ENCODE measurements around the gene C19orf12.

Gene C19orf12

DNA sequence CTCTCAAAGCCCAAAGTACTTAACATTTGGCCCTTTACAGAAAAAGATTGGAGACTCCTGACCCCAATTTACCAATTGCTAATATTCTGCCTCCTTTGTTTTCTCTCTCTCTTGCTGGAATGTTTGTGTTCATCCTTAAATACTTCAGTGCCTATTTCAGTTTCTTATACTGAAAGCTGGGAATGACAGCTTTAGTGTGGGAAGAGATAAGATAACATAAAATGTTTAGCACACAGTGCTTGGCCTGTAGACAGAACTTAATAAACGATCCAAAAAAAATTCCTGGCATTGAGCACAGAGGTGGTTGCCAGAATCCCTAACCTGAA is 52.8 kb downstream of the C19orf12 start:
- no peak for DNase-seq

DNA sequence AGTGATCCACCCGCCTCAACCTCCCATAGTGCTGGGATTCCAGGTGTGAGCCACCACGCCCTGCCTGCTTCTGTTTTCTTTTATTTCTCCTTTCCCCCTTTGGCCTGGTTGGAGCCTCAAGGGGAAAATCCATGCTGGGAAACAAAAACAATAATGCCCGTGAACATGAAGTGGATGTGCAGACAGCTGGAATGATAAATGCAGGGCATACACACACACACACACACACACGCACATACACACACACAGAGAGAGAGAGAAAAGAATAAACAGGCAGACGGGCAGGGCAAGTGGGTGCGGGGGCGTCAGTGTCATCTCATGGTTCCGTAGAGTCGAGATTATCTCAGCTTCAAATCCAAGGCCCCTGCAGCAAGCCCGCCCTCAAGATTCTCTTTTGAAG is 54.2 kb downstream of the C19orf12 start:
- no peak for DNase-seq

DNA sequence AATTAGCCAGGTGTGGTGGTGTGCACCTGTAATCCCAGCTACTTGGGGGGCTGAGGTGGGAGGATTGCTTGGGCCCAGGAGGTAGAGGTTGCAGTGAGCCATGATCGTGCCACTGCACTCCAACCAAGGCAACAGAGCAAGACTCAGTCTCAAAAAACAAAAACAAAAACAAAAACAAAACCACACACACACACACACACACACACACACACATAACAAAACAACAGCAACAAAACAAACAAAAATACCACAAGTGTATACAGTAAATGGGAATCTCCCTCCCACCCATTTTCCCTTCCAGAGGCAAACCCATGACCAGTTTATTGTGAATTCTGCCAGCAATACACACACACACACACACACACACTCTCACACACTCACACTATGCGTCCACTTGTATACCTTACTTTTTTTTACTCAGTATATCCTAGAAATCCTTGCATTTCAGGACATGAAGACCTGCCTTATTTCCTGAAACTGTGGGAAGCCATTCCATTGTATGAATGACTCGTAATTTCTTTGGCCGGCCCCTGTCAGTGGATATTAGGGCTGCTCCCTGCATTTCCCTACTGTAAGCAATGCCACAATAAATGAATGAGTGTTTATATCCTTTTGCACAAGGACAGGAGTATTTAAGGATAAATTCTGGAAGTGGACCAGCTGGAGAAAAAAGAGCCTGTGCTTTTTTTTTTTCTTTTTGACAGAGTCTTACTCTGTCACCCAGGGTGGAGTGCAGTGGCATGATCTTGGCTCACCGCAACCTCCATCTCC is 56.7 kb downstream of the C19orf12 start:
- no peak for DNase-seq

GRCh38 chr19:29655648-29656335 is 59.3 kb downstream of the C19orf12 start:
- DNase-seq = no peak

GRCh38 chr19:29653398-29653797 is 61.7 kb downstream of the C19orf12 start:
- DNase-seq = no peak

- no peak for DNase-seq
Measured at GRCh38 chr19:29651622-29652394, 63.3 kb downstream of the C19orf12 start.

- no peak for DNase-seq
Measured at GRCh38 chr19:29650772-29651387, 64.2 kb downstream of the C19orf12 start.
